ENCODE data around the gene NGDN. TPM values are rescaled to one million over a fixed set of nuclear protein-coding genes. Genes with fewer than 3 reads are reported as not detected.

The NGDN gene
- total and polyA plus RNA-seq, 2 of the 8 experiments (the other 6 are each of a cell fraction or from before 2014, with no cell fraction given) = 39.8 to 48.8 TPM

- Histone ChIP-seq H3K27ac (ENCODE audit: low read depth, low read length) (no peak overlapping the region), H3K79me1 (ENCODE audit: low read depth, low read length) (no peaks in the 10 kb centered on the region), H4K5ac (ENCODE audit: insufficient read length, low read depth, low read length) (no peak overlapping the region), H2BK20ac (ENCODE audit: low read length) (no peak overlapping the region), H3K4me3 (ENCODE audit: extremely low read depth in 1 of 4, insufficient read depth in 2 of 4, low read depth in 3 of 4, low read length in 4 of 4) (no peak overlapping the region), H3K4me1 (replicated peaks in 1 of 4; ENCODE audit: control insufficient read depth in 3 of 4, insufficient read depth in 4 of 4, low read length in 3 of 4) (peaks cover 7 to 12% (median 8%) of the 10 kb centered on the region in 4 experiments), H3K23ac (ENCODE audit: insufficient read length) (no peak overlapping the region), H4K91ac (replicated peaks; ENCODE audit: insufficient read length, low read length) (no peak overlapping the region), H2BK12ac (ENCODE audit: low read depth, low read length) (no peak overlapping the region), H3K4ac (replicated peaks; ENCODE audit: insufficient read length, low read depth, low read length) (no peak overlapping the region), H3K23me2 (ENCODE audit: low read depth, low read length) (no peaks in the 10 kb centered on the region), H2AFZ (ENCODE audit: low read length) (no peak overlapping the region), H2BK15ac (ENCODE audit: low read length) (no peak overlapping the region), H2AK5ac (ENCODE audit: low read depth, low read length) (no peak overlapping the region), H3K4me2 (ENCODE audit: insufficient read depth in 1 of 2, low read depth in 2 of 2, low read length in 2 of 2) (no peak overlapping the region), H4K20me1 (replicated peaks in 1 of 2; ENCODE audit: control insufficient read depth in 1 of 2, insufficient read depth in 2 of 2, low read length in 2 of 2) (no peaks in the 10 kb centered on the region), H3K27me3 (replicated peaks in 1 of 4; ENCODE audit: control insufficient read depth in 3 of 4, extremely low read depth in 1 of 4, insufficient read depth in 3 of 4, low read length in 3 of 4) (peaks cover 0 to 1% (median 0%) of the 10 kb centered on the region in 4 experiments; a peak in 1 of 7 replicates), H3K9ac (replicated peaks in 1 of 4; ENCODE audit: extremely low read depth in 1 of 4, low read depth in 3 of 4, low read length in 3 of 4) (peak overlapping the region in 1 of 4 experiments; percentile 10; a peak in 1 of 7 replicates), H2BK120ac (replicated peaks; ENCODE audit: low read depth, low read length) (no peak overlapping the region), H3K79me2 (ENCODE audit: control insufficient read depth in 1 of 2, insufficient read depth in 2 of 2, low read length in 2 of 2) (no peaks in the 10 kb centered on the region), H3K18ac (ENCODE audit: extremely low read depth, low read length) (no peak overlapping the region), H3K14ac (ENCODE audit: insufficient read length) (no peak overlapping the region), H3K36me3 (ENCODE audit: control insufficient read depth in 2 of 4, insufficient read depth in 4 of 4, low read length in 3 of 4) (no peaks in the 10 kb centered on the region; a peak in 1 of 8 replicates), H3K56ac (replicated peaks; ENCODE audit: insufficient read length, low read depth, low read length) (no peak overlapping the region), H4K8ac (ENCODE audit: extremely low read depth, insufficient read depth, low read length) (no peak overlapping the region), H3K9me3 (ENCODE audit: insufficient read depth in 2 of 2, low read depth in 1 of 2, low read length in 1 of 2) (no peaks in the 10 kb centered on the region), H2BK5ac (ENCODE audit: low read depth, low read length) (no peak overlapping the region)
- FAIRE-seq (no peak), DNase-seq (ENCODE audit: low read depth in 1 of 2, low spot score in 2 of 2) (no peak)
- TF ChIP-seq SUZ12 (IDR thresholded peaks at IDR 0.05; ENCODE audit: low read length) = no peak
- no peak for TF ChIP-seq KDM5A (IDR thresholded peaks at IDR 0.05; ENCODE audit: low read length)
- no peak for TF ChIP-seq E2F6 (IDR thresholded peaks at IDR 0.05)
- TF ChIP-seq JUND (IDR thresholded peaks at IDR 0.05; ENCODE audit: low read length) = no peak
- no peak for TF ChIP-seq GABPA (IDR thresholded peaks at IDR 0.05; ENCODE audit: borderline replicate concordance, insufficient read depth, low read length)
- no peak for TF ChIP-seq RXRA (IDR thresholded peaks at IDR 0.05; ENCODE audit: insufficient read depth, low read depth, low read length)
- TF ChIP-seq SRF (IDR thresholded peaks at IDR 0.05; ENCODE audit: low read depth, low read length) = no peak
- TF ChIP-seq CBX8 (IDR thresholded peaks at IDR 0.05; ENCODE audit: borderline replicate concordance, low read depth, low read length) = no peak
- no peak for TF ChIP-seq SP2 (IDR thresholded peaks at IDR 0.05; ENCODE audit: low read length)
- TF ChIP-seq BACH1 (IDR thresholded peaks at IDR 0.05; ENCODE audit: low read length) = no peak
- no peak for TF ChIP-seq KDM4A (IDR thresholded peaks at IDR 0.05; ENCODE audit: low read depth, low read length, severe bottlenecking)
- no peak for TF ChIP-seq MAX (IDR thresholded peaks at IDR 0.05)
- ChIA-PET CTCF (ENCODE audit: partially characterized antibody) (interaction anchor here (0.9 to 6.9 kb wide), 8 partner anchors 10 to 68 kb away, joined by 3 to 79 read pairs (median 12); partner anchors contain the start of gene ZFHX2), POLR2A (ENCODE audit: partially characterized antibody) (interaction anchor here (0.9 to 5.0 kb wide), 3 partner anchors 9 to 65 kb away, joined by 4 to 38 read pairs (median 32); no protein-coding TSS in a partner anchor)
These were observed 23.2 kb downstream of the NGDN start for GRCh38 chr14:23492618-23493272.
